ENCODE results near the gene RTL5.
A peak's percentile ranks its signal among the peaks of the same experiment; 100 is the strongest.

RTL5 gene

GRCh38 chrX:72107841-72108595 lies 23.7 kb downstream of the RTL5 start:
- DNase-seq, result peak; percentile 40

GRCh38 chrX:72107320-72107719 lies 24.4 kb downstream of the RTL5 start:
- DNase-seq, result peak; percentile 67

- DNase-seq, result peak; percentile 81
Measured at GRCh38 chrX:72105436-72105835, 26.3 kb downstream of the RTL5 start.

- DNase-seq, result no peak
Measured at GRCh38 chrX:72102760-72103159, 29.0 kb downstream of the RTL5 start.

GRCh38 chrX:72102126-72102525 lies 29.6 kb downstream of the RTL5 start:
- DNase-seq, result no peak

- no peak for DNase-seq
Measured at GRCh38 chrX:72101597-72102037, 30.1 kb downstream of the RTL5 start.

- peak; percentile 85 for DNase-seq
Measured at GRCh38 chrX:72100824-72101351, 30.8 kb downstream of the RTL5 start.

- peak; percentile 57 for DNase-seq
Measured at GRCh38 chrX:72100051-72100755, 31.5 kb downstream of the RTL5 start.

- DNase-seq, result no peak
Measured at GRCh38 chrX:72097098-72097497, 34.6 kb downstream of the RTL5 start.

GRCh38 chrX:72095370-72095769 lies 36.3 kb downstream of the RTL5 start:
- DNase-seq, result no peak

GRCh38 chrX:72094894-72095293 lies 36.8 kb downstream of the RTL5 start:
- peak; percentile 87 for DNase-seq

- no peak for DNase-seq
Measured at GRCh38 chrX:72089254-72089653, 42.5 kb downstream of the RTL5 start.

GRCh38 chrX:72088761-72089160 lies 43.0 kb downstream of the RTL5 start:
- no peak for DNase-seq

- DNase-seq, result no peak
Measured at GRCh38 chrX:72086995-72087394, 44.7 kb downstream of the RTL5 start.

GRCh38 chrX:72084114-72084513 lies 47.6 kb downstream of the RTL5 start:
- no peak for DNase-seq

GRCh38 chrX:72083291-72083690 lies 48.4 kb downstream of the RTL5 start:
- no peak for DNase-seq

- DNase-seq, result no peak
Measured at GRCh38 chrX:72081605-72082320, 50.0 kb downstream of the RTL5 start.

GRCh38 chrX:72080800-72081199 lies 50.9 kb downstream of the RTL5 start:
- DNase-seq, result no peak

- no peak for DNase-seq
Measured at GRCh38 chrX:72080150-72080549, 51.6 kb downstream of the RTL5 start.

GRCh38 chrX:72079607-72080006 lies 52.1 kb downstream of the RTL5 start:
- DNase-seq, result peak; percentile 20

- DNase-seq, result no peak
Measured at GRCh38 chrX:72078411-72078810, 53.3 kb downstream of the RTL5 start.

Data from CD4-positive, alpha-beta T cell treated with Interleukin-15 for 1 hour (primary cell).